Activated CD8-positive, alpha-beta memory T cell treated with anti-CD3 and anti-CD28 coated beads for 1 hour (primary cell): ENCODE results near the gene CNTRL.
"Not testable (repeated sequence)": the region's sequence is repeated elsewhere in the genome, so short reads cannot be mapped to it uniquely, and the experiment has no call there.

Experiments used
- DNase-seq, 2 donors: peaks; one replicate each; pipeline ENCODE4 v3.0.0-alpha.2; 2020; ENCODE audit warnings: low read depth in 1 of 2; ENCODE audit errors: extremely low read depth in 1 of 2

The CNTRL gene, protein sequence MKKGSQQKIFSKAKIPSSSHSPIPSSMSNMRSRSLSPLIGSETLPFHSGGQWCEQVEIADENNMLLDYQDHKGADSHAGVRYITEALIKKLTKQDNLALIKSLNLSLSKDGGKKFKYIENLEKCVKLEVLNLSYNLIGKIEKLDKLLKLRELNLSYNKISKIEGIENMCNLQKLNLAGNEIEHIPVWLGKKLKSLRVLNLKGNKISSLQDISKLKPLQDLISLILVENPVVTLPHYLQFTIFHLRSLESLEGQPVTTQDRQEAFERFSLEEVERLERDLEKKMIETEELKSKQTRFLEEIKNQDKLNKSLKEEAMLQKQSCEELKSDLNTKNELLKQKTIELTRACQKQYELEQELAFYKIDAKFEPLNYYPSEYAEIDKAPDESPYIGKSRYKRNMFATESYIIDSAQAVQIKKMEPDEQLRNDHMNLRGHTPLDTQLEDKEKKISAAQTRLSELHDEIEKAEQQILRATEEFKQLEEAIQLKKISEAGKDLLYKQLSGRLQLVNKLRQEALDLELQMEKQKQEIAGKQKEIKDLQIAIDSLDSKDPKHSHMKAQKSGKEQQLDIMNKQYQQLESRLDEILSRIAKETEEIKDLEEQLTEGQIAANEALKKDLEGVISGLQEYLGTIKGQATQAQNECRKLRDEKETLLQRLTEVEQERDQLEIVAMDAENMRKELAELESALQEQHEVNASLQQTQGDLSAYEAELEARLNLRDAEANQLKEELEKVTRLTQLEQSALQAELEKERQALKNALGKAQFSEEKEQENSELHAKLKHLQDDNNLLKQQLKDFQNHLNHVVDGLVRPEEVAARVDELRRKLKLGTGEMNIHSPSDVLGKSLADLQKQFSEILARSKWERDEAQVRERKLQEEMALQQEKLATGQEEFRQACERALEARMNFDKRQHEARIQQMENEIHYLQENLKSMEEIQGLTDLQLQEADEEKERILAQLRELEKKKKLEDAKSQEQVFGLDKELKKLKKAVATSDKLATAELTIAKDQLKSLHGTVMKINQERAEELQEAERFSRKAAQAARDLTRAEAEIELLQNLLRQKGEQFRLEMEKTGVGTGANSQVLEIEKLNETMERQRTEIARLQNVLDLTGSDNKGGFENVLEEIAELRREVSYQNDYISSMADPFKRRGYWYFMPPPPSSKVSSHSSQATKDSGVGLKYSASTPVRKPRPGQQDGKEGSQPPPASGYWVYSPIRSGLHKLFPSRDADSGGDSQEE (N-terminal part only)

DNA sequence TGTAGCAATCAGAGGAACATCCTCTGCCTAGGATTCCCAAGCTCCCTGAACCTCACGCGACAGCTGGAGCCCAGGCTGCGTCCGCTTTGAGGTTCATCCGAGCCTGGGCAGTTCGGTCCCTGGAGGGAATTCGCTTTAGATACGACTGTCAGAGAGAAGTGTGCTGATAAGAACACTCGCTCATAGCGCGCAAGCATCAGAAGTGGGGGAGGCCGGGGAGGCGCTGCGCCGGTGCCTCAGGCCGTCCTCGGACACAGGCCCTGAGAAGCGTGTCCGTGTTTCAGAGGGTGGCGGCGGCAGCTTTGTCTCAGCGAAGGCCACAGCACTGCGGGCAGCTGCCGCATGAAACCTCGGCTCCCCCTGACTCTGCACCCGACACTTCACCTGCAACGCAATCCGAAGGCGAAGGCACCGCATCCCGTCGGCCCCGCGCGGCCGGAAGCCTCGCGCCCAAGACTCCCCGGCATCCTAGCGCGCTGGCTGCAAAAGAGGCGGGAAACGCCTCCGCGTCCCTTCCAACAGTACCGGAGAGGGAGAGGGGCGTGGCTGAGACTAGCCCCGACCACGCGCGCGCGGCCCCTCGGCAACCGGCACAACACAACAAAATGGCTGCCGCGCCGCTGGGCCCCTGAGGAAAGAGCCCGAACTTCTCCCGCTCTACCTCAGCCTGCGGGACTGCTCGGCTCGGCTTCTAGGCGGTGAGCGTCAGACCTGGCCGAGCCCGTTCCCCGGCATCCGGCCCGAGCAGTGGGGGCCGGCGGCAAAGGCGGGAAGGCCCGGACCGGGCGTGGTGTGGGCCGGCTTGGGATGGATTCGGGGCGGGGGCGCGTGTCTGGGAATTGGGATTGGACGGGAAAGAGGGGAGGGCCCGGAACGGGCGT is at the start of gene CNTRL:
Gene CNTRL, plus strand, starts transcription at position 586 of the 881 bp plus-strand sequence. CDS start 13,372 bp downstream, outside the sequence.
- DNase-seq: peak; percentile 56 to 71

GRCh38 chr9:121026260-121026691 is 48.5 kb upstream of the CNTRL start:
- DNase-seq: no peak

DNA sequence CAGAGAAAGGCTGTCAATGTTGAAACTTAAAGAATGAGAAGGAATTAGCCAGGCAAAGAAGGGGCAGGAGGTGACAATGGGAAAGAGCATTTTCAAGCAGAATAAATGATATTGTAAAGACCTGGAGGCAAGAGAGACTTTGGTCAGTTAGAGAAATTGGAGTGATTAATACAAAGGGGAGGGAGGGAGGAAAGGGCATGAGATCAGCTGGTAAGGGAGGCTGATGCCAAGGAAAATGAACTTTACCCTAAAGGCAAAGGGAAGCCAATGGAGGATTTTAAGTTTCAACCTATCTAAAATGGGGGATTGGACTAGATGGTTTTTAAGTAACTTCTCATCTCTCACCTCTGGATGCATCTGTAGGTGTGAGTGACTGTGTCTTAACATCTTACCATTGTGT is 48.0 kb upstream of the CNTRL start:
- no peak for DNase-seq

DNA sequence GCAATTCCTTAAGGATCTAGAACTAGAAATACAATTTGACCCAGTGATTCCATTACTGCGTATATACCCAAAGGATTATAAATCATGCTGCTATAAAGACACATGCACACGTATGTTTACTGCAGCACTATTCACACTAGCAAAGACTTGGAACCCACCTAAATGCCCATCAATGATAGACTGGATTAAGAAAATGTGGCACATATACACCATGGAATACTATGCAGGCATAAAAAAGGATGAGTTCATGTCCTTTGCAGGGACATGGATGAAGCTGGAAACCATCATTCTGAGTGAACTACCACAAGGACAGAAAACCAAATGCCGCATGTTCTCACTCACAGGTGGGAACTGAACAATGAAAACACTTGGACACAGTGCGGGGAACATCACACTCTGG is 46.5 kb upstream of the CNTRL start:
- DNase-seq: not testable (repeated sequence)

- no peak for DNase-seq
Measured at GRCh38 chr9:121029469-121029868, 45.3 kb upstream of the CNTRL start.

DNA sequence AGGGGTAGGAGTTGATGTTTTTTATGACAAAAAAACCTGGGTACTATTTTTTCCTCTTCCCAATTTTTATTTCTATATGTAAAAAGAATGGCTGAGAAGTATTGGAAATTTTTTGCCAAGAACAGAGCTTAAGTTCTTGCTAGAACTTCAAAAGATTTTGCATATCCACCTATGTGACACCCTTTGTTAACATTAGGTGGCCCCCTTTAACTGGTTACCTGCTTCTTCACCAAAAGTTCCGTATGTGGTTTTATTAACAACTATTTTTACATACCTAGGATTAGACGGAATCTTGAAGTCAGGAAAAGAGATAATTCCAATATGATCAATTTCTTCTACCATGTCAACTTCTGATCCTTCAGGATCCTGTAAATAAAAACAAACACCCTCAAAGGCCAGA is 40.2 kb upstream of the CNTRL start:
- DNase-seq: no peak

- not testable (repeated sequence) for DNase-seq
Measured at GRCh38 chr9:121035717-121036116, 39.0 kb upstream of the CNTRL start.

GRCh38 chr9:121038362-121038761 is 36.4 kb upstream of the CNTRL start:
- no peak for DNase-seq

DNA sequence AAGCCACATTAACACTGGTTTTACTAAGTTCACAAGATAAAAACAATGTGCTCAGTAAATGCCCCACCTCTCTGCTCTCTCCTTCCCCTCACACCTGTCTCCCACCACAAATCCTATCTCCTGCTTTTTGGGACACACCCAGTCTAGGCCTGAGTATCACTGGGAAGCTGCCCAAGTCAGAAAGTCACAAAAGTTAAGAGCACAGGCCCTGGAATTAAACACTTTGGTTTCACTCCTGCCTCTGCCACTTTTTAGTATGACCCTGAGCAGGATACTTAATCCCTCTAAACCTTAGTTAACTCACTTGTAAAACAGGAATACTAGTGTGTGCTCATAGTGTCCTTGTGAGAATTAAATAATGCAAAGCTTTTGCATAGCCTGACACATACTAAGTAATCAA is 36.0 kb upstream of the CNTRL start:
- no peak for DNase-seq

DNA sequence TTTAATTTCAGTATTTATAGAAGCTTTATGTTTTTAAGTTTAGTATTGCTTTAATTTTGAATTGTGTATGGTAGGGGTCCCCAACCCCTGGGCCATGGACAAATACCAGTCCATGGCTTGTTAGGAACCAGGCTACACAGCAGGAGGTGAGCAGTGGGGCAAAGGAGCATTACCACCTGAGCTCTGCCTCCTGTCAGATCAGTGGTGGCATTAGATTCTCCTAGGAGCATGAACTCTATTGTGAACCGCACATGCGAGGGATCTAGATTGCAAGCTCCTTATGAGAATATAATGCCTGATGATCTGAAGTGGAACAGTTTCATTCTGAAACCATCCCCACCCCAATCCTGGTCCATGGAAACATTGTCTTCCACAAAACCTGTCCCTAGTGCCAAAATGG is 26.6 kb upstream of the CNTRL start:
- DNase-seq: no peak

- no peak for DNase-seq
Measured at GRCh38 chr9:121048618-121049017, 26.1 kb upstream of the CNTRL start.

DNA sequence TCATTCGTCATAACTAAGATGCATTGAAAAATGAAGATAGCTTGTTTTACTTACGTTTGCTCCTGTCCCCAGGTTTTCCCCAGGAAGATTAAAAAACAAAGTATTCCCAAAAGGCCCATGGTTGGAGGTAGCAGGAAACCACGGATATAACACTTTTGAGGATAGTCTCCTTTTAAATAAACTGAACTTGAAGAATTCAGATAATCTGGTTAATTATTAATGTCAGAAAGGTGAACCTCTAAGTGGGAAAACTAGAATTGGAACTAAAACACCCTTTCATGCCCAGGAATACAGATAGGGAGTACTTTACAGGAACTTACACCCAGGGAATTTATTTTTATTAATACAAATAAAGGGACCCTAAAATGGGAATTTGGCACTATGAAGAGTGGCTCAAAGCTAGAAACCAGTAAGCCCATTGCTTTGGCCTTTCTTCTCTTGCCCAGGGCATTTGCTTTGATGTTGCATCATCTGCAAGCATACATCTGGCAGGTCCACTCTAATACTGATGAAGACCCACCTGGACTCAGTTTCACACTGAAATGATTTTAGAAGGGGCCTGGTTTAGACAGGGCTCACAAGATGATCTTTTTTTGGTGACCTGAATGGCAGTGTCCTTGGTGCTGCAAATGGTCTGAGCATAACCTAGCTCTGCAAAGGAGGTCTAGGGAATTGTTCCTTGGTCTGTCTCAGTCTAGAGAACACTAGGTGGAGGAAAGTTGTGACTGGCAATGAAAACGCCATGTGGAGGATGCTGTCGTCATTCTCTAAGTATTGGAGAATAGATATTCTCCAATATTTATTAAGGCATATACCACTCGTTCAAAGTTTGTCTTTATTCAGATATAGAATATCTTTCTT is 24.4 kb upstream of the CNTRL start, which contains the start of gene C5:
Gene C5, minus strand, starts transcription at position 148 of the 861 bp plus-strand sequence. Its CDS starts 29 bp downstream, at position 119.
- no peak for DNase-seq

DNA sequence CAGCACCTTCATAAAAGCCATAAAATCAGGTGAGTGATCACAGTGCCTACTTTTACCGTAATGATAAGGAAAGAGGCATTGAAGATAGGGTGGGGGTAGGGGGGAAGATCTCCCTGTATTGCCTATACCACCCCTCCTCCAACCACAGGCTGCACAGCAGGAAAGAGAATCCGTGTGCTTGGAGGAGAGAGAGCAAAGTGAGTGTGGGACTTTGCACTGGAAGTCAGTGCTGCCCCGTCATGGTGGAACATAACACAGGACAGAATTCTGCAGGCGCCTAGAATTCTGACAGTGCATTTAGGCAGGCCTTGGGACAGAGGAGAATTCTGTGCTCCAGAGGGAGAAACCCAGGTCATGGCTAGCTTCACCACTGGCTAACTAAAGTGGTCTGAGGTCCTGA is 21.2 kb upstream of the CNTRL start:
- no peak for DNase-seq

- DNase-seq: no peak
Measured at GRCh38 chr9:121055642-121056143, 19.1 kb upstream of the CNTRL start.

GRCh38 chr9:121057821-121058220 is 16.9 kb upstream of the CNTRL start:
- DNase-seq: no peak

GRCh38 chr9:121059513-121059912 is 15.2 kb upstream of the CNTRL start:
- DNase-seq: no peak

DNA sequence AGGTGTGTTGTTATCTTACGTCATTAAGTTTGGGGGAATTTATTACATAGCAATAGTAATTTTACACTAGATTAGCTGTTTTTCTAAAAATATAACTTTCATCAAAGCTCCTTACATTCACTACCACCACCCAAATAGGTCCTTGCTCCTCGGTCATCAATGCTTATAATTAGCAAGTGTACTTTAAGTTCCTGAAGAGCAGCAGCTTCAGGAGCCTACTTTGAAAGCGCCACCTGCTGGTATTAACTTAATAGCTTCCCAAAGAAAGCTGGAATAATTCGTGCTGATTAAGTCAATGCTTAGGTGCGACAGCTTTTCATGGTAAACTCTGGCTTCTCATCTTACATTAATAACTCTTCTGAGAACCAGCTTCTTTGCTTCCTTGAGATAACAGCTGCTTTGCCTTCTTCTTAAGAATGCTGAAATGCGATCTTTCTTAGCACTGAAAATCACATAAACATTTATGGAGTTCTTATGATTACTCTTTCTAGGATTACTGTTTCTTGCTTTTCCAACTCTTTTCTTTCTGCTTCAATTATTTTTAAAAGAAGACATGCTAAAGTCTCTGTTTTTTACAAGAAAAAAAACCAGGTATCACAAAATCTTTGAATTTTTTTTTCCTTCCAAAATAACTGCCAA is 14.6 kb upstream of the CNTRL start:
- no peak for DNase-seq

DNA sequence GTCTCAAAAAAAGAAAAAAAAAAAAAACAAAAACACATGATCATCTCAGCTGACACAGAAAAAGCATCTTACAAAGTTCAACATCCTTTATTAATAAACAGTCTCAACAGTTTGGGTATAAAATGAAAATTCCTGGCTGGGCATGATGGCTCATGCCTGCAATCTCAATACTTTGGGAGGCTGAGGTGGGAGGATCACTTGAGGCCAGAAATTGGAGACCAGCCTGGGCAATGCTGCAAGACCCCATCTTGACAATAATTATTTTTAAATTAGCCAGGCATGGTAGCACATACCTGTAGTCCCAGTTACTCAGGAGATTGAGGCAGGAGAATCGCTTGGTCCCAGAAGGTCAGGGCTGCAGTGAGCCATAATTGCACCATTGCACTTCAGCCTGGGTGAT is 7.9 kb upstream of the CNTRL start:
- DNase-seq: no peak
